Stimulated activated CD8-positive, alpha-beta memory T cell treated with anti-CD3 and anti-CD28 coated beads, Interleukin-2, amount 100 ng/mL, for 48 hours (primary cell): ENCODE results near the gene PPP6R3.
A peak's percentile ranks its signal among the peaks of the same experiment; 100 is the strongest.
"Not testable (repeated sequence)": the region's sequence is repeated elsewhere in the genome, so short reads cannot be mapped to it uniquely, and the experiment has no call there.

Experiments used
- DNase-seq, 2 donors: peaks; one replicate each; pipeline ENCODE4 v3.0.0-alpha.2; 2020; ENCODE audit warnings: low read depth in 2 of 2

Gene PPP6R3

DNA sequence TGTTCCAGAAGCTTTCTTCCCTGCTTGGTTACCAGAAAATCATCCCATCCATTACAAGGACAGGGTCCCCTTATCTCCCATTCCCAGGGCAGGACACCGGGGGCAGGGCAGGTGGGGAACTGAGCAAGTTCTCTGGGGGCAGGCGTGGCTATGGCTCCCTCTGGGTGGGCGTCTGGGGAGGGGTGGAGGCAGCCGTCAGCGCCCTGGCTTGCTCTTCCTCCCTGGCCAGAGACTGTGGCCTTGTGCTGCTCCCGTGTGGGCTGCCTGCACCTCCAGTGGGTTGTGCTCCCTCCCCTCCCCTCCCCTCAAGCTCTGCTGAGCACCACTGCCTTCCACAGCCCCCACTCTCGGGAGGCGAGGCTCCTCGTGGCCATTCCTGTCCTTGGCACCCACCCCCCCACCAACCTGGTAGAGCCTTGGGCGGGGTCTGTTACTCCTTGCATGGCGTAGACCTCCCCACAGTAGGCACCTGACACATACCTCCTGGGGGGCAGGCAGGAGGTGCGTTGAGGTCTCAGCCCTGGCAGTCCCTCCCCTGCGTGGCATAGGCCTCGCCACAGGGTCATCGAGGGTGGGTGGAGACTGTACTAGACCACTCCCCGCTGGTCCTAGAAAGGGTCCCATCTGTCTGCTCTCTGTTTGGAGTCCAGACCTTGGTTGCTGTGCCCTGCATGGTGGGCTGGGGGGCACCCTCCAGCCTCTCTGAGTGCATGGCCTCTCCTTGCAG is 24.2 kb upstream of the PPP6R3 start:
- DNase-seq, result no peak

GRCh38 chr11:68436985-68437926 is 23.3 kb upstream of the PPP6R3 start:
- no peak for DNase-seq

DNA sequence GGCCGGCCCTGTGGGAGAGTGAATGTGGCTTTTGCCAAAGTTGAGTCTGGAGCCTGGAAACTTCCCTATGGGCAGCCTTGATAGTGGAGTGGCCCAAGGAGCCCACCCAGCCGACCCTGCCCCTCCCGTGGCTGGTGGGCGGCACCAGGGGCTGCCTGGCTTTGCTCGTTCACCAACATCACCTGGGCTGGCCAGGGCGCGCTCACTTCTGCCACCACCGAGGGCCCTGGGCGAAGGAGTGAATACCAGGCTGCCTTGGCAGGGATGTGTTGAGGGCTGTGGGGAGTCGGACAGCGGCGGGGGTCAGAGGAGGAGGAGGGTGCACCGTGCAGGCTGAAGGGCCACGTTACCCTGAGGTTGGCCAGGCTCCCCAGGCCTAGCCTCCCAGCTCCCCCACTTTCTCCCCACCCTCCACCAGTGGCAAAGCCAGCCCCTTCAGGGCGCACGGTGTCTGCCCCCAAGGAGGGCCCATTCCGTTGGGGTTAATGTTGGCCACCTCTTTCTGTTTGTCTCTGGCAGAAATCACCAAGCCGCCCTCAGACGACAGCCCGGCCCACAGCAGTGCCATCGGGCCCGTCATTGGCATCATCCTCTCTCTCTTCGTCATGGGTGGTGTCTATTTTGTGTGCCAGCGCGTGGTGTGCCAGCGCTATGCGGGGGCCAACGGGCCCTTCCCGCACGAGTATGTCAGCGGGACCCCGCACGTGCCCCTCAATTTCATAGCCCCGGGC is 22.5 kb upstream of the PPP6R3 start:
- DNase-seq, result no peak

GRCh38 chr11:68438658-68439259 is 21.8 kb upstream of the PPP6R3 start:
- DNase-seq, result no peak

GRCh38 chr11:68439355-68440065 is 21.0 kb upstream of the PPP6R3 start:
- DNase-seq, result no peak

DNA sequence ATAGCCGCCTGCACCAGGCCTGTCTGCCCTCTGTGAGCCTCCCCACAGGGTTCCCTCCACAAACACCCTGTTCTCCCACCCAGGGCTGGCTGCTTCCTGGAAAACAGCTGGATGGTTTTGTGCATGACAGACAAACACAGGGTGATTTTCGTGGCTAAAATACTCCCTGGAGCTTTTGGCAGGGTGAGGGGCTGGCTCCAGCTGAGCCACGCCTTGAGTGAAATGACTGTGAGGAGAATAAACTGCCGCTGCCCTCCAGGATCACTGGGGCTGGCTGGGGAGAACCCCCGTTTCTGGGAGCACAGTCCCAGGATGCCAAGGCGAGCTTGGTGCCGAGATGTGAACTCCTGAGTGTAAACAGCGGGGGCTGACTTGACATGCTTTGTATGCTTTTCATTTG is 20.3 kb upstream of the PPP6R3 start:
- no peak for DNase-seq

DNA sequence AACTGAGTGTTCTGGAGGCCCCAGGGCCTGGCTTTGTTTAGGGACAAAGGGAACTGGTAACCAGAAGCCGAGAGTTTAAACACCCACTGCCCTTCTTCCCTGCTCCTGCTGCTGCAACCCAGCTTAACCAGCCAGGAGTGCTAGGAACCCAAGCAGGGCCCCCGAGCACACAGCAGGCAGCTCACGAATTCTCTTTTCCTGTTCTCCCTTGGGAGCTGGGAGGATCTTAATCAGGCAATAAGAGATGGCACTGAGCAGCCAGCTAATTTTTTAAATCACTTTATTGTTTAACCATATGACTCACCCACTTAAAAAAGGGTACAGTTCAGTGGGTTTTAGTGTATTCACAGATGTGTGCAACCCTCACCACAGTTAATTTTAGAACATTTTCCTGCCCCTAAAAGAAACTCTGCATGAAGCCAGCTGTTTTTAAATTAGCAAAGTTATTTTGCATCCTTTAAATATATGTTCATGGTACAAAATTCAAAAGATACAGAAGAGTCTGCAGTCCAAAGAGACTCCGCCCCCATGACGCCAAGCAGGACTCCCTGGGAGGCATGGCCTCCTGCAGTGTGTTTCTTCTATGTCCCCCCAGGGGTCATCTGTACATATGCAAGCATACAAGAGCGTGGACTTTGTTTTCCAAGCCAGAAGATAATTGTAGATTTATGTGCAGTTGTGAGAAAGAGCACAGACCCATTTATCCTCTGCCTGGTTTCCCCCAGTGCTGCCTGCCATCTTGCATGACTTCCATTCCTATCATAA is 18.9 kb upstream of the PPP6R3 start:
- DNase-seq, result no peak

DNA sequence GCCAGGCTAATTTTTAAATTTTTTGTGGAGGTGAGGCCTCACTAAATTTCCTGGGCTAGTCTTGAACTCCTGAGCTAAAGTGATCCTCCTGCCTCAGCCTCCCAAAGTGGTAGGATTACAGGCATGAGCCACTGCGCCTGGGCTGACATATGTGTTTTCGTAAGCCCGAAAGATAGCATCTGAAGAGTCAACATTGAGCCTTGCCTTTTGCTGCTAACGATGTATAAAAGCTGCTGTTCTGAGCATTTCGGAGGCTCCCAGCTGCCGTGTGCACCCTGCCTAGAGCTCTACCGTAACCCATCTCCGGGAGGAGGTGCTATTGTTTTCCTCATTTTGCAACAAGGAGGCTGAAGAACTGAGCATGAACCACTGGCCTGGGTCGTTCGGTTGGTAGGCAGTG is 18.1 kb upstream of the PPP6R3 start:
- no peak for DNase-seq

DNA sequence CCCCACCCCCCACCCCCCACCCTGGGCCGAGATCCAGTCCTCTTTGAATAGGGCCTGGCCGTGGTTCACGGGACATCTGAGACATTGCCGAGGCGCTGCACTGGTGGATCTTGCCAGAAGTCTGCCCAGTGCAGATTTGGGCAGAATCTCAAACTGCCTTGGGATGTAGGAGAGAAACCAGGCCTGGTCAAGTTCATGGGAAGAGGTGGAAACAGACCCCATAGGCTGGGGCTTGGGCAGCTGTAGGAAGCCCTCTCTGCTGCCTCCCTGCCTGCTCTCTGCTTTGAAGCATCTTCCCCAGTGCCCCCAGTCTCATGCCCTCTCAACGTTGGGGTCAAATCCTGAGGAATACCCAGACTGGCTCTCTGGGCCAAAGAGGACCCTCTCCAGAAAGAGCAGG is 16.0 kb upstream of the PPP6R3 start:
- DNase-seq, result no peak

- no peak for DNase-seq
Measured at GRCh38 chr11:68445531-68446035, 15.0 kb upstream of the PPP6R3 start.

GRCh38 chr11:68446046-68446725 is 14.4 kb upstream of the PPP6R3 start:
- no peak for DNase-seq

GRCh38 chr11:68447015-68447801 is 13.3 kb upstream of the PPP6R3 start:
- peak; percentile 64 to 68 for DNase-seq

DNA sequence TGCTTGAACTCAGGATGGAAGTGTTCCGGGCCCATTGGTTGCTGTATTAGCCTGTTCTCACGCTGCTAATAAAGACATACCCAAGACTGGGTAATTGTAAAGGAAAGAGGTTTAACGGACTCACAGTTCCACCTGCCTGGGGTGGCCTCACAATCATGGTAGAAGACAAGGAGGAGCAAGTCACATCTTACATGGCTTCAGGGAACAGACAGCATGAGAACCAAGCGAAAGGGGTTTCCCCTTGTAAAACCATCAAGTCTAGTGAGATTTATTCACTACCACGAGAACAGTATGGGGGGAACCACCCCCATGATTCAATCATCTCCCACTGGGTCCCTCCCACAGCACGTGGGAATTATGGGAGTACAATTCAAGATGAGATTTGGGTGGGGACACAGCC is 12.6 kb upstream of the PPP6R3 start:
- DNase-seq, result not testable (repeated sequence)

GRCh38 chr11:68448604-68449011 is 11.9 kb upstream of the PPP6R3 start:
- DNase-seq, result no peak

- DNase-seq, result no peak
Measured at GRCh38 chr11:68449951-68450350, 10.6 kb upstream of the PPP6R3 start.

DNA sequence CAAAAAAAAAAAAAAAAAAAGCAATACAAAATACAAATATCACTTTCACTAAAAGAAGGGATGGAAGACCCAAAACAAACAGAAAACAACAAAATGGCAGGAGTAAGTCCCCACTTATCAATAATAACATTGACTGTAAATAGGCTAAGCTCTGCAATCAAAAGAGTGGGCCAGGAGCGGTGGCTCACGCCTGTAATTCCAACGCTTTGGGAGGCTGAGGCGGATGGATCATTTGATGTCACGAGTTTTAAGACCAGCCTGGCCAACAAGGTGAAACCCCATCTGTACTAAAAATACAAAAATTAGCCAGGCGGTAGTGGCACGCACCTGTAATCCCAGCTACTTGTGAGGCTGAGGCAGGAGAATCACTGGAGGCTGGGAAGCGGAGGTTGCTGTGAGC is 9.8 kb upstream of the PPP6R3 start:
- DNase-seq, result no peak

DNA sequence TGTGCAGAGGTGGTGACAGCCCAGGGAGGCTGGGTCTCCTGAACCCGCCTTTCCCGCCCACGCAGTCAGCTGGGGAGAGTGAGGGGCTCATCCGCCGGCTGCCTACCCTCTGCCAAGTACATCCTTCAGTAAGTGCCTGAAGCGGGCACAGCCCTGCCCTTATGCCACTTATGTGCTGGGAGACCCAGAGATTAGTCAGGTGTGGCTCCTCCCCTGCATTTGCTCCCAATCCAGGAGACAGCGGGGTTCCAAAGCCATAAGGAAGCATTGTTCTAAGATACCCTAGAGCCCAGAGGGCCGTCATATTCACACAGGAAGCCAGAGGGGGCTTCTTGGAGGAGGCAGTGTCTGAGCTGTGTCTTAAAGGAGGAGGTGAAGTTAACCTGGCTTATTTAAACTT is 5.8 kb upstream of the PPP6R3 start:
- no peak for DNase-seq

- no peak for DNase-seq
Measured at GRCh38 chr11:68455485-68455884, 5.1 kb upstream of the PPP6R3 start.
